NCI-H226 (cell line): ENCODE data around the gene COMMD10.
A peak's percentile ranks its signal among the peaks of the same experiment; 100 is the strongest.
"Not testable (repeated sequence)": the region's sequence is repeated elsewhere in the genome, so short reads cannot be mapped to it uniquely, and the experiment has no call there.

ENCODE experiments used
- DNase-seq: peaks from one replicate; pipeline ENCODE4 v3.0.0-alpha.2; 2015

Gene COMMD10

DNA sequence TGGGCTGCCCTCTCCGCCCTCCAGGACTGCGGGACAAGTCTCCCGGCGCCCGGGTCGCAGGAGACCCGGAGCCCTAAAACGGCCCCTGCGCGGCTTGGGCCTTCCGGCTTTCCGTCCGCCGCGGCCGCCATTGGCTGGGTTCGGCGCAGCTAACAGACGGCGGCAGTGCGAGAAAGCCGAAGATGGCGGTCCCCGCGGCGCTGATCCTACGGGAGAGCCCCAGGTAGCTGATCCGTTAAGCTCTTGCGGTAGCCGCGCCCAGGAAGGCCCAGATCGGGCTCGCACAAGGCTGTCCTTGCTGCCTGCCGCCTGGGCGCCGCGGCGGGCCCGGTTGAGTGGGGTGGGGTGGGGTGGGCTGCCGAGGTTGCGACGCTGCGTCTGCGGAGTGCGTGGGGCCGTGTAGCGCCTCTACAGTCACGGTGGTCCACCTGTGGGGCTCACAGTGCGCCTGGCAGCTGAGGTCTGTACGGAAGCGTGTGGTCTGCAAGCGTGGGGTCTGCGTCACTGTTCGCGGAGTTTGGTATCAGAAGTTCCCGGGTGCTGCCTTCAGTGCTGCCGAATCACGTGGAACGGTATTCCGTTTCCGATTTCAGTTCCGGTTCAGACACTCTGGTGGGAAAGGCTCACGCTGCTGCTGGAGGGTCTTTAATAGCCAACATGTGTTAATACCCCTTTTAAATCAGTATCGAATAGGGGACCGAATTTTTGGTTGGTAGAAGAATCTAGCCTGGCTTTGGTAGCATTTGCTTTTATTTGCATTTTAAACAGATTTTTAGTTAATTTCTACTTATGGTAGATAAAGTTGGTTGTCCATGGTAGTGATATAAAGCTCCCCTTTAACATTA is at the start of gene COMMD10:
TSS of gene COMMD10 (plus strand) at position 155 of the 845 bp plus-strand sequence.
- DNase-seq = peak; percentile 78

- no peak for DNase-seq
These were observed 49.7 kb upstream of the COMMD10 start for GRCh38 chr5:116035123-116035522.

DNA sequence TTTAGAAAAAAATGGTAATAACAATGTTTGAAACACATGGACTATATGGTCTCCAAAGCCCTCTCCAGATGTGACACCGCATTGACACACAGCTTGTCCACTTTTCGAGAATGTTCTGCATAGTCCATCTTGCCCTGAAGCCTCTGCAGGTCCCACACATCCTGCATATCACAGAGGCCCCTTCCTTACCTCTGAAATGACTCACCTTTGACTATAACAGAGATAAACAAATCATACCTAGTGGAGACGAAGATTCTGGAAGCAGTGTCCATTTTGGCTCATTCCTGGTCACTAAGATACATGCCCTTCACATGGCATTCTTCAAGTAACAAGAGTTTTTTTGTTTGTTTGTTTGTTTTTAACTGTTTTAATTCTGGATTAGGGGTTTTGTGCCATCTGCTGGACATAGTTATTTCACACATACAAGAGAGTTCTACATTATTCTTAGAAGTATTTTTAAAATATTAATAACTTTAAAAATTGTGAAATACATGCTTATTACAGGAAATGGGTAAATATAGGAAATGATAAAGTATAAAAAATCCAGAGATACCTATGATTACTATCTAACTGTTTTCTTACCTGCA is 47.5 kb upstream of the COMMD10 start:
- DNase-seq = peak; percentile 5

DNA sequence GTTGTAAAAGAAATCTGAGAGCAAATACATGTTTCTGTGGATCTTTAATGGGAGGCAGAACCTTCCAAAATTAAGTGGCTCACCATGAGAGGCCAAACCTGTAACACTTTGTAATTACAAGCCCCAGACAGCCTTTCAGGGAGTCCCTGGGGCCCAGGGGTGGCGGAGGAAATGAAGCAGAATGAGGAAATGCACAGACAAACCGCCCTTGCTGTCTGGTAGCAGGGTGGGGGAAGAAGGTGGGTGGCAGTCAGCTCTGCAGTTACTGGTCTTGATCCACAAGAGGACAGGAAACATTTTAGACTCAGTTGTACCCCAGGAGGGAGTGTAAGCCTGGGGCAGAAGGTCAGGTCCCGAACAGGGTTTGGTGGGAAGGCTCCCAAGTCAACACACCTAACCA is 46.0 kb upstream of the COMMD10 start:
- DNase-seq = no peak

DNA sequence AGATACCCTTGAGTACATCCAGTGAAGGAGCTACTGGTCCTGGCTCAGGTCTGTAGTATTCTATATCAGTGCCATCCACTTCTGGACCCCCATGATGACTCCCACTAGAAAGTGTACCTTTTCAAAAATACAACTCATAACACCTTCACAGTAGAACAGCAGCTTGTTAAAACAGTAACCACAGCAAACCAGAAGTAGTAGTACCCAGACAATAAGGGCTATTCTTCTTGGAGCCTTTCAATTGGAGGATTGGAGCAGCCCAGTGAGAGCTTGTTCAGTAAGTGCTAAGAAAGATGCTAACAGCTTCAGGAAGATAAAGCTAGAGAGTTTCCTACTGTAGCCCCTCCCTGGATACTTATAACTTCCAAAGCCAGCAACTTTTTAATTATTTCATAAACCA is 42.5 kb upstream of the COMMD10 start:
- DNase-seq = no peak

DNA sequence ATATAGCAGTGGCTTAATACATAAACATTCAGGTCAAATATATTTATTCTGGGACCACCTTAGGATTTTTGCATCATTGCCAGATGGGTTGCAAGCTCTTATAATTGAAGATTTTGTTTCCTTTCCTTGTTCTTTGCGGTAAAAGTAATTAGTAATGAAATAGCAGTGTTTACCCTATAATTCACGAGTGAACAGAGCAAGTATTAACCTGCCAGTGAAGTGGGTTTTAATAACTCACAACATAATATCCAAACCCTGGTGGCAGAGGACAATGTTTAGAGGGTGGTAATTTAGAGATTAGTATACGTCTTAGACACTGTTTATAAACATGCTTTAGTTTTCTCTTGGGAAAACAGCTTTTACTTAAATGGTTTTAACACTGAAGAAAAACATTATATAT is 40.8 kb upstream of the COMMD10 start:
- DNase-seq = no peak

- DNase-seq = no peak
These were observed 39.0 kb upstream of the COMMD10 start for GRCh38 chr5:116045821-116046220.

DNA sequence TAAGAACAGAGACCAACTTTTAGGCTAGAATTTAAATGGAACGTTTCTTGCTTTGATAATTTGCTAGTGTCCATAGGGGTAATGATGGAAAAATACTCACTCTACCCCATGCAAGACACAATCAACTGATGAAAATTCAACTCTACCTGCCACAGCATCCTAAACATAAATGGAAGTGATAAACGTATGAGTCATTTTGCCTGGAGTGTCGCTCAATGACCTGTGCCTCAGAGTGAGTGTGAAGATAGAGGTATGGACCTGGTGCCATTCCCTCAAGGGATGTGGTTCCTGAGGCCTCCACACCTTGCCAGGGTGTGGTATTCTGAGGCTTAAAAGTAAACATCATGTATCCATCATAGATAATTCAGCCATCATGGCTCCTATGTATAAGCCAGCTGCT is 38.6 kb upstream of the COMMD10 start:
- DNase-seq = no peak

- DNase-seq = no peak
These were observed 38.0 kb upstream of the COMMD10 start for GRCh38 chr5:116046823-116047222.

DNA sequence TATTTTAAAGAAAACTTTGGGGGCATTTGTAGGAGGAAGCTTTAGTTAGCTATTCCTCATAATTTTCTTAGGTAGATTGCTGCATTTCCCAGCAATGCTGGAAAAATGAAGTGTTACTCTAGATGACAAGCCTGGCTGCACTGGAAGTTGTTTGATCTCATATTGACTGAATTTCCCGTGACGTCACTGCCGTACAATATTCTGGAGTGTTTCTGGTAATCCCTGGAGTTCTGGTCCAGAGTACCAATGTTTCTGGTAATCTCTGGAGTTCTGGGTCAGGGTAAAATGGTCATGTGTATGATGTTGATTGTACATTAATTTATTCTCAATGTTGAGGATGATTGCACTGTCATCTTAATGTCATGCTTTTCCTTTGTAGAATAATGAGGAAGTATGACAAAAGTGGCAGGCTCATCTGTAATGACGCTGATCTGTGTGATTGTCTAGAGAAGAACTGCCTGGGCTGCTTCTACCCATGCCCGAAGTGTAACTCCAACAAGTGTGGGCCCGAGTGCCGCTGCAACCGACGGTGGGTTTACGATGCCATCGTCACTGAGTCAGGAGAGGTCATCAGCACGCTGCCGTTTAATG is 26.4 kb upstream of the COMMD10 start:
- DNase-seq = no peak

DNA sequence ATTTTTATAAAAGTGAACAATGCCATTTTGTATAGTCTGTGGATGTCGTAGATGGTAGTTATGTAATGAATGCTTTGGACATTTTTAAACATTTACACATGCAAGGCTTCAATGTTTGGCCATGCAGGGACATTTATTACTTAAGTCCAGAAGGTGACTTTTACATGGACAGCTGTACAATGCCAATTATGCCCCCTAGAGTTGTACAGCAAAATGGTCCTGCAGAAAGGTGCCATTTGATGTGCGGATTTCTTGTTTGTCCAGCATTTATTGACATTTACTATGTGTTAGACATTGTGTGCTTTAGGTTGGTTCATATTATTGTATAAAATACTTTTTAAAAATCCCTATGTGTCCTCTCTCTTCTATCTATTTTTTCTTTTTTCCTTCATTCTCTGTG is 22.5 kb upstream of the COMMD10 start:
- DNase-seq = no peak

- no peak for DNase-seq
These were observed 20.9 kb upstream of the COMMD10 start for GRCh38 chr5:116063950-116064349.

GRCh38 chr5:116068028-116068632 is 16.7 kb upstream of the COMMD10 start:
- DNase-seq = peak; percentile 16

- DNase-seq = no peak
These were observed 13.6 kb upstream of the COMMD10 start for GRCh38 chr5:116071211-116071610.

DNA sequence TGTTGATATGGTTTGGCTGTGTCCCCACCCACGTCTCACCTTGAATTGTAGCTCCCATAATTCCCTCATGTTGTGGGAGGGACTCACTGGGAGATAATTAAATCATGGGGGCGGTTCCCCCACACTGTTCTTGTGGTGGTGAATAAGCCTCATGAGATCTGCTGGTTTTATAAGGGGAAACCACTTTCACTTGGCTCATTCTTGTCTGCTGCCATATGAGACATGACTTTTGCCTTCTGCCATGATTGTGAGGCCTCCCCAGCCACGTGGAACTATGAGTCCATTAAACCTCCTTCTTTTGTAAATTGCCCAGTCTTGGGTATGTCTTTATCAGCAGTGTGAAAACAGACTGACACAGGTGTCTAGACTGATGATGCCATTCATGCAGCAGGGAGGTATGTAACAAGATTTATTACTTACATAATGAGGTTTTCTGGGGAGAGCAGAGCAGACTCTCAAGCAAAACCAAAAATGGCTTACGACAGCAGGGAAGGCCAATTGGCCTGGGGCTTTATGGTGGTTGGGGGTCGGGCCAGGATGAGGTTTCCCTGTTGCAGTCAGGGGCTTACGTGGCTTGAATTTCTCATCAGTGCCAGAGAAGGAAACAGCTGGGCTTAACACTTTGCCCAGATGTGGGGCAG is 9.5 kb upstream of the COMMD10 start:
- no peak for DNase-seq

DNA sequence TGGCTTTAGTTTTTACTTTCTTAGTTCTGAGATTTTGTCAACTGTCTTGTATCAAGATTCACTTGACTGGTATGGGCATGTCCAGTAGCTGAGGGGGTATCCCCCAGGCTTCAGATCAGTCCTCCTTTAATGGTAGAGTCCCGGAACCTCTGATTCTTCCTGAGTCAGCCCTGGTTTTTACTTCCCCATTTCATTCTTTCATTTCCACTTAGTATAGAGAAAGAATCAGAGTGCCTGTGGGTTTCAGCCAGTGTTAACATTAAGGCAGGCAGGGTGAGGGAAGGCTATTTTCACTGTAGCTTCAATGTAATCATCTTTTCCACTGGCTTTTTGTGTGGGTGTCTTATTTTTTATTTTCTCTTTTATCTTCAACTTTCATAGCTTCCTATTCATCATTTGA is 8.3 kb upstream of the COMMD10 start:
- no peak for DNase-seq

DNA sequence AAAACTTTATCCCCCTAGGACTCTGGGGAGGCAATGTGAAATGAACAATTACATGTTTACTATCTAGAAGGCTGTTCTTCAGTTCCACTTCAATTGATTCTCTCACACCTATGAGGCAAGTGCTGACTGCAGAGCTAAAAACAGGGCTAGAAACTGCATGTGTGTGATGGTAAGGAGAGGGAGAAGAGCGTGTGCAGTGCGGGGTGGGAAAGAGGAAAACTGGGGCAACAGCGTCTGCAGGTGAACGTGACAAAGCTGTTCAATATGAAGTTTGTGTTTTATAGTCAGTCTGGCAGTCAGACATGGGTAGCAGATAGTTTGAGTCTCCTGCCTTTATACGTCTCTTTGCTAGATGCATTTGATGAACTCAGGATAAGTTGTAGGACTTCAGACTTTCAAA is 6.6 kb upstream of the COMMD10 start:
- DNase-seq = no peak

GRCh38 chr5:116084287-116084691 is 536 bp upstream of the COMMD10 start:
- no peak for DNase-seq

DNA sequence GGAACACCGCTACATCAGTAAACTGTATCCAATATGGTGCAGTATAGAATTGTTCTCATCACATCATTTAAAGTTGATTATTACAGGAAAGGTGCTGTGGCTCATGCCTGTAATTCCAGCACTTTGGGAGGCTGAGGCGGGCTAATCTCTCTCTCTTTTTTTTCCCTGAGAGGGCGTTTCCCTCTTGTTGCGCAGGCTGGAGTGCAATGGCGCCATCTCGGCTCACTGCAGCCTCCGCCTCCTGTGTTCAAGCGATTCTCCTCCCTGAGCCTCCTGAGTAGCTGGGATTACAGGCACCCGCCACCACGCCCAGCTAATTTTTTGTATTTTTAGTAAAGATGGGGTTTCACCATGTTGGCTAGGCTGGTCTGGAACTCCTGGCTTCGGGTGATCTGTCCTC is 1.5 kb downstream of the COMMD10 start:
- DNase-seq = not testable (repeated sequence)

- DNase-seq = no peak
These were observed 3.2 kb downstream of the COMMD10 start for GRCh38 chr5:116088062-116088461.

DNA sequence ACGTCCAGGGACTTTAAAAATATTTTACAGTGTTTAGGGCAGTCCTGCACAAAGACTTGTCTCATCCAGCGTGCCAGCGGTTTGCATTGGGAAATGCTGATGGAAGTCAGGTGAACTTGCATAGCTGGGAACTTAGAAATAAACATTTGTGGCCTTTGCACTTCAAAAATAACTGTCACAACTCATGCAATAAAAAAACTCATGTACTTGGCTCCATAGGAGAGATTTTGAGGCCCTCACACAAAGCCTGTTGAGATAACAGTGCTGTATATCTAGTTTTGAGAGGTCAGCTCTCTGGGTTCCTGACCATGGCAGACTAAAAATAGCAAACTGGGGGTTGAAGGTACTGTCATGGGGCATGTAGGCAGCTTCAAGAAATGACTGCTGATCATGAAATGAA is 5.5 kb downstream of the COMMD10 start:
- DNase-seq = no peak

DNA sequence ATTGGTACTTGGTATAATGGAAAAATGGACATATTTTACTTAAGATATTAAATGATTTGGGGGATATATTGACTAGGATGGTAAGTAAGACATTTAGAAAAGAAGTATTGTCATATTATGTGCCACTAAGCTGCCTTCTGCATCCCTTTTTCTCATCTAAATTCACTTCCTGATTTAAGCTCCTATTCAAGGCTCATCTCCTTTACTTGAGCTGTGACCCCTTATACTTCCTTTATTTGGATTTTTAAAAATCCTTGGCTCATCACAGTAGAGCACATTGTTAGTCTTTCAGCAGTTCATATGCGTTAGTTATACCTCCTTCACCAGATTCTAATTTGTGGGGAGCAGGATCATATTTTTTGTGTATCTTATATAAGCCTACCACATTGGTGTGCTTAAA is 6.6 kb downstream of the COMMD10 start:
- no peak for DNase-seq

DNA sequence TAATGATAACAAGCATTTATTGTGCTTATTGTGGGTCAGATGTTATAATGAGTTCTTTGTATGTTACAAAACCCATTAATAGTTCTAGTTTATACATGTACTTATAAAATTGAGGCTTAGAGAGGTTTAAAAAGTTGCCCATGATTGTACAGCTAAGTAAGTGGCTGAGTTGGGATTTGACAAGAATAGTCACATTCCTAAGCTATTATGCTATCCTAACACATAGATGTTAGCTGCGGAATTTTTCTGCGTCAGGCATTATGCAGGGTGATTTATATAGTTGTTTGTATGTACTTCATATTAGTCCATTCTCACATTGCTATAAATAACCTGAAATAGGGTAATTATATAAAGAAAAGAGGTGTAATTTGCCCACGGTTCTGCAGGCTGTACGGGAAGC is 12.5 kb downstream of the COMMD10 start:
- no peak for DNase-seq
